ENCODE measurements around the gene DACH1. TPM values are rescaled to one million over a fixed set of nuclear protein-coding genes. Genes with fewer than 3 reads are reported as not detected.

The DACH1 gene
- total RNA-seq, 4 donors from 2014 or later: 1.5 to 55.1 (median 4.7) TPM

- Histone ChIP-seq H3K36me3 (no peaks in the 10 kb centered on the region), H3K27ac (no peak overlapping the region), H3K9me3 (no peaks in the 10 kb centered on the region), H3K4me1 (no peaks in the 10 kb centered on the region), H3K27me3 (no peaks in the 10 kb centered on the region), H3K4me3 (no peak overlapping the region)
- TF ChIP-seq POLR2A (IDR thresholded peaks at IDR 0.05): no peak
- DNase-seq: no peak
- intact Hi-C loops (cut with DNase I; ENCODE audit: low total_unique reads): no loop called here
Measured at GRCh38 chr13:71481046-71481445, 386.0 kb downstream of the DACH1 start.

GRCh38 chr13:71477735-71478134 is 389.3 kb downstream of the DACH1 start:
- Histone ChIP-seq H3K4me1 (no peaks in the 10 kb centered on the region), H3K4me3 (no peak overlapping the region), H3K27ac (no peak overlapping the region), H3K27me3 (no peaks in the 10 kb centered on the region), H3K36me3 (no peaks in the 10 kb centered on the region), H3K9me3 (no peaks in the 10 kb centered on the region)
- TF ChIP-seq, protein P1, sequence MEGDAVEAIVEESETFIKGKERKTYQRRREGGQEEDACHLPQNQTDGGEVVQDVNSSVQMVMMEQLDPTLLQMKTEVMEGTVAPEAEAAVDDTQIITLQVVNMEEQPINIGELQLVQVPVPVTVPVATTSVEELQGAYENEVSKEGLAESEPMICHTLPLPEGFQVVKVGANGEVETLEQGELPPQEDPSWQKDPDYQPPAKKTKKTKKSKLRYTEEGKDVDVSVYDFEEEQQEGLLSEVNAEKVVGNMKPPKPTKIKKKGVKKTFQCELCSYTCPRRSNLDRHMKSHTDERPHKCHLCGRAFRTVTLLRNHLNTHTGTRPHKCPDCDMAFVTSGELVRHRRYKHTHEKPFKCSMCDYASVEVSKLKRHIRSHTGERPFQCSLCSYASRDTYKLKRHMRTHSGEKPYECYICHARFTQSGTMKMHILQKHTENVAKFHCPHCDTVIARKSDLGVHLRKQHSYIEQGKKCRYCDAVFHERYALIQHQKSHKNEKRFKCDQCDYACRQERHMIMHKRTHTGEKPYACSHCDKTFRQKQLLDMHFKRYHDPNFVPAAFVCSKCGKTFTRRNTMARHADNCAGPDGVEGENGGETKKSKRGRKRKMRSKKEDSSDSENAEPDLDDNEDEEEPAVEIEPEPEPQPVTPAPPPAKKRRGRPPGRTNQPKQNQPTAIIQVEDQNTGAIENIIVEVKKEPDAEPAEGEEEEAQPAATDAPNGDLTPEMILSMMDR (IDR thresholded peaks at IDR 0.05): no peak
- no peak for TF ChIP-seq POLR2A (IDR thresholded peaks at IDR 0.05)
- no peak for DNase-seq
- intact Hi-C loops (cut with DNase I; ENCODE audit: low total_unique reads): no loop called here

GRCh38 chr13:71474936-71475335 is 392.1 kb downstream of the DACH1 start:
- H3K4me1 ChIP-seq: no peaks in the 10 kb centered on the region
- no peaks in the 10 kb centered on the region for H3K27me3 ChIP-seq
- H3K4me3 ChIP-seq: no peak overlapping the region
- TF ChIP-seq, protein P1 (IDR thresholded peaks at IDR 0.05): no peak
- TF ChIP-seq POLR2A (IDR thresholded peaks at IDR 0.05): no peak
- no peaks in the 10 kb centered on the region for H3K9me3 ChIP-seq
- no peaks in the 10 kb centered on the region for H3K36me3 ChIP-seq
- DNase-seq: no peak
- intact Hi-C loops (cut with DNase I; ENCODE audit: low total_unique reads): no loop called here
- no peak overlapping the region for H3K27ac ChIP-seq

DNA sequence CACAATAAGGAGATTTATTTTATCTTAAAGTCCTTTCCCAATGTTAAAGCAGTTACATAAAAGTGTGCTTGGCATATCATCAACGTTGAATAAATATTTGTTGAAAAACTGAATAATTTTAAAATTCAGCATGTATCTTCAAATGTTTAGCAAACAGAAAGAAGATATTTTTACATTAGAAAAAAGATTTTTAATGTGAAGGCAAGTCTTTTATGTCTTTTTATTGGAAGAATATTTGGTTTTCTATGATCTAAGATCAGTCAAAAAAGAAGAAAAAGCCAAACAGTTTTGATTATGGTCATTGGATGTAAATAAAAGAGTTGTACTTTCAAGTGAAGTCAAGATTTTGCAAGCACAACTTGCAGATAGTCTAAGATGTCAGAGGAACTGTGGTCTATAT is 397.4 kb downstream of the DACH1 start:
- TF ChIP-seq, protein P1 (IDR thresholded peaks at IDR 0.05): no peak
- no peak for TF ChIP-seq POLR2A (IDR thresholded peaks at IDR 0.05)
- no peak overlapping the region for H3K27ac ChIP-seq
- no peak overlapping the region for H3K4me3 ChIP-seq
- H3K27me3 ChIP-seq: no peaks in the 10 kb centered on the region
- intact Hi-C loops (cut with DNase I; ENCODE audit: low total_unique reads): no loop called here
- no peak for DNase-seq
- no peaks in the 10 kb centered on the region for H3K4me1 ChIP-seq
- H3K9me3 ChIP-seq: no peaks in the 10 kb centered on the region
- H3K36me3 ChIP-seq: no peaks in the 10 kb centered on the region

DNA sequence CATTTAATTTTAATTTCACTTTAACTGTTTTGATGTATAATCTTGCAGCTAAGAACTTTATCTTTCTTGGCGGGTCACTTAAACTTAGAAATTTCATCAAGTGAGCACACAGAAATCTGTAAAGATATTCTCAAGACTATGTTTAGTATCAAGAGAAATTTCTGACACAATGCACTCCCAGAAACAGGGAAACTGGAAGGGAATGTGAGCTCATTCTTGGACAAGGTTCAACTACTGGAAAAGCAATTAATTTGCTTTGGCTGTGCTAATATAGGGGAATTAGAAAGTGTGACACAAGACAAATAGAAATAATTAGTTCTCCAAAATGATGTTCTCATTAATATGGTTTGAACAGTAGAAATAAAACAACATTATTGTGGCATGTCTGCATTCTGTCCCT is 402.3 kb downstream of the DACH1 start:
- no peak for DNase-seq
- Histone ChIP-seq H3K4me1 (no peaks in the 10 kb centered on the region), H3K4me3 (no peak overlapping the region), H3K27ac (no peak overlapping the region), H3K36me3 (no peaks in the 10 kb centered on the region), H3K9me3 (no peaks in the 10 kb centered on the region), H3K27me3 (no peaks in the 10 kb centered on the region)
- intact Hi-C loops (cut with DNase I; ENCODE audit: low total_unique reads): no loop called here
- TF ChIP-seq, protein P1 (IDR thresholded peaks at IDR 0.05): no peak
- TF ChIP-seq POLR2A (IDR thresholded peaks at IDR 0.05): no peak

DNA sequence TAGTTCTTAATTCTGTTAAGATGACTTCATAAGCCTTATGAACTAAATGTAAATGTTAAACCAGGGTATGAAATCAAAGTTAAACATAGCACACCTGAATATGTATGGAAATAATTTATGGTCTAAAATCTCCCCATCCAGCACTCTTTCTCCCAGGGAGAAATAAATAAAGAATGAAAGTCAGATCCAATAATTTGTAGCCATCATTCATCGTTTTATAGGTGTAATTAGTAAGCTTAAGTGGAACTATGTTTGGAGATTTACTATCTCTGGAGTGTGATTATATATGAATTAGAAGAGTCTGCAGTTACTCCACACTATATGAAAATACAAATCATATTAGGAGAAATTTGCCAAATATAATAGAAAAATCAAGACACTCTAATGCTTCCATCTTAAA is 405.1 kb downstream of the DACH1 start:
- H3K36me3 ChIP-seq: no peaks in the 10 kb centered on the region
- H3K4me1 ChIP-seq: no peaks in the 10 kb centered on the region
- intact Hi-C loops (cut with DNase I; ENCODE audit: low total_unique reads): no loop called here
- no peak overlapping the region for H3K27ac ChIP-seq
- H3K9me3 ChIP-seq: no peaks in the 10 kb centered on the region
- TF ChIP-seq, protein P1 (IDR thresholded peaks at IDR 0.05): no peak
- TF ChIP-seq POLR2A (IDR thresholded peaks at IDR 0.05): no peak
- H3K4me3 ChIP-seq: no peak overlapping the region
- no peak for DNase-seq
- H3K27me3 ChIP-seq: no peaks in the 10 kb centered on the region

Measured in uterus (tissue), 4 donors.